Esophagus squamous epithelium (tissue), 4 donors: Measurements from ENCODE around the gene ZNF184.

ENCODE experiments used
- POLR2A ChIP-seq, 4 donors: fragments of 450-650 bp; IDR thresholded peaks; one replicate each; pipeline ENCODE4 v1.6.1; 2017; ENCODE audit warnings: antibody characterized with exemption in 4 of 4, mild to moderate bottlenecking in 4 of 4, moderate library complexity in 3 of 4
- TF ChIP-seq, protein P1 (sequence below), 6 experiments: fragments of 450-650 bp in 4 of 6; fragments of 200-600 bp in 2 of 6; sonication (generic) in 2 of 6; IDR thresholded peaks; one replicate each; pipeline ENCODE4 v1.5.1; 2016 to 2019; ENCODE audit warnings: antibody characterized with exemption in 6 of 6, mild to moderate bottlenecking in 4 of 6, moderate library complexity in 4 of 6

- TF ChIP-seq, protein P1, sequence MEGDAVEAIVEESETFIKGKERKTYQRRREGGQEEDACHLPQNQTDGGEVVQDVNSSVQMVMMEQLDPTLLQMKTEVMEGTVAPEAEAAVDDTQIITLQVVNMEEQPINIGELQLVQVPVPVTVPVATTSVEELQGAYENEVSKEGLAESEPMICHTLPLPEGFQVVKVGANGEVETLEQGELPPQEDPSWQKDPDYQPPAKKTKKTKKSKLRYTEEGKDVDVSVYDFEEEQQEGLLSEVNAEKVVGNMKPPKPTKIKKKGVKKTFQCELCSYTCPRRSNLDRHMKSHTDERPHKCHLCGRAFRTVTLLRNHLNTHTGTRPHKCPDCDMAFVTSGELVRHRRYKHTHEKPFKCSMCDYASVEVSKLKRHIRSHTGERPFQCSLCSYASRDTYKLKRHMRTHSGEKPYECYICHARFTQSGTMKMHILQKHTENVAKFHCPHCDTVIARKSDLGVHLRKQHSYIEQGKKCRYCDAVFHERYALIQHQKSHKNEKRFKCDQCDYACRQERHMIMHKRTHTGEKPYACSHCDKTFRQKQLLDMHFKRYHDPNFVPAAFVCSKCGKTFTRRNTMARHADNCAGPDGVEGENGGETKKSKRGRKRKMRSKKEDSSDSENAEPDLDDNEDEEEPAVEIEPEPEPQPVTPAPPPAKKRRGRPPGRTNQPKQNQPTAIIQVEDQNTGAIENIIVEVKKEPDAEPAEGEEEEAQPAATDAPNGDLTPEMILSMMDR (IDR thresholded peaks at IDR 0.05), result peak in 1 of 6 experiments; percentile 11
- TF ChIP-seq POLR2A (IDR thresholded peaks at IDR 0.05), result peak in 1 of 4 donors; percentile 16
These were observed 6.6 kb upstream of the ZNF184 start for GRCh38 chr6:27479319-27480182.
